ENCODE data around the gene CTNNA2.

CTNNA2 gene

DNA sequence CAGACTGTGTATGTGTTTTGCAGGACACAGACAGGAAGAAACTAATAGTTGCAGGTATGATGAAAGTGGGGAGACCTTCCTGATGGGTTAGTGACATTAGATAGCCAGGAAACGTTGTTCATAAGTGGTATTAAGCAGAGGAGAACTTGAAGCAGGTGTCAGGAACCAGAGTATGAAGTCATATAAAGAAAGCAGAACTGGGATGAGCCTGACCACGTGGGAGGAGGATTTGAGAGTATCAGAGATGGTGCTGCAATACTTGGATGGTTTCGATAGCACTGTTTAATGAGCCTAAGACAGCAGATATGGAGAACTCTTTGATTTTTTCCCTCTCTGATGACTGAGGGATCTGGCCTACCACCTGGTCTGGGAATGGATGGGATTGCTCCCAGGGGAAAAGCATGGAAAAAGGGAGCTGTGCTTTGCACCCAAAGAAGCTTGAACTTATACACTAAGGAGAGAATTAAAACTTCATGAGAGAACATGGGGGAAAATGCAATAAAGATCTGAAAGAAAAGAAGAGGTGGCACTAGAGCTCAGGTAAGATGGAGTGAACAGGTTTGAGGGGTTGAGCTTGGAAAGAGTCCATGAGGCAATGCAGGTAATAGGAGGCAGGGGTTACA lies 1017.7 kb downstream of the CTNNA2 start:
- TF ChIP-seq CTCF (IDR thresholded peaks at IDR 0.05; ENCODE audit: borderline replicate concordance, insufficient read depth, low read depth, low read length), result no peak
- H3K4me3 ChIP-seq (ENCODE audit: low read depth, low read length), result no peak overlapping the region

GRCh38 chr2:80531319-80531718 lies 1018.5 kb downstream of the CTNNA2 start:
- no peak for TF ChIP-seq CTCF (IDR thresholded peaks at IDR 0.05; ENCODE audit: borderline replicate concordance, insufficient read depth, low read depth, low read length)
- H3K4me3 ChIP-seq (ENCODE audit: low read depth, low read length), result no peak overlapping the region

- TF ChIP-seq CTCF (IDR thresholded peaks at IDR 0.05; ENCODE audit: borderline replicate concordance, insufficient read depth, low read depth, low read length), result no peak
These were observed 1032.8 kb downstream of the CTNNA2 start for GRCh38 chr2:80545420-80546210.

GRCh38 chr2:80546766-80547165 lies 1033.9 kb downstream of the CTNNA2 start:
- no peak for TF ChIP-seq CTCF (IDR thresholded peaks at IDR 0.05; ENCODE audit: borderline replicate concordance, insufficient read depth, low read depth, low read length)
- no peak overlapping the region for H3K4me3 ChIP-seq (ENCODE audit: low read depth, low read length)

More at GRCh38 chr2:80545420-80546210, 1032.8 kb downstream of the CTNNA2 start:
- H3K4me3 ChIP-seq (ENCODE audit: low read depth, low read length), result no peak overlapping the region

GRCh38 chr2:80547344-80547743 lies 1034.5 kb downstream of the CTNNA2 start:
- TF ChIP-seq CTCF (IDR thresholded peaks at IDR 0.05; ENCODE audit: borderline replicate concordance, insufficient read depth, low read depth, low read length), result no peak
- H3K4me3 ChIP-seq (ENCODE audit: low read depth, low read length), result no peak overlapping the region

GRCh38 chr2:80548469-80548868 lies 1035.6 kb downstream of the CTNNA2 start:
- no peak overlapping the region for H3K4me3 ChIP-seq (ENCODE audit: low read depth, low read length)
- TF ChIP-seq CTCF (IDR thresholded peaks at IDR 0.05; ENCODE audit: borderline replicate concordance, insufficient read depth, low read depth, low read length), result no peak

GRCh38 chr2:80549901-80550300 lies 1037.0 kb downstream of the CTNNA2 start:
- no peak overlapping the region for H3K4me3 ChIP-seq (ENCODE audit: low read depth, low read length)
- TF ChIP-seq CTCF (IDR thresholded peaks at IDR 0.05; ENCODE audit: borderline replicate concordance, insufficient read depth, low read depth, low read length), result no peak
